PC-3 (cell line): Measurements from ENCODE around the gene ERCC2.

Experiments
- EZH2 ChIP-seq: fragments of 300-600 bp; sonication (generic); IDR thresholded peaks from one replicate; pipeline ENCODE4 v1.6.1; 2017; ENCODE audit warnings: antibody characterized with exemption, mild to moderate bottlenecking, low read length; ENCODE audit not compliant: unreplicated experiment
- TF ChIP-seq, protein P1 (sequence below): fragments of 300-600 bp; sonication (generic); conservative IDR thresholded peaks from 2 replicates; pipeline ENCODE4 v1.5.1; 2017; ENCODE audit warnings: antibody characterized with exemption, low read depth, mild to moderate bottlenecking, low read length

DNA sequence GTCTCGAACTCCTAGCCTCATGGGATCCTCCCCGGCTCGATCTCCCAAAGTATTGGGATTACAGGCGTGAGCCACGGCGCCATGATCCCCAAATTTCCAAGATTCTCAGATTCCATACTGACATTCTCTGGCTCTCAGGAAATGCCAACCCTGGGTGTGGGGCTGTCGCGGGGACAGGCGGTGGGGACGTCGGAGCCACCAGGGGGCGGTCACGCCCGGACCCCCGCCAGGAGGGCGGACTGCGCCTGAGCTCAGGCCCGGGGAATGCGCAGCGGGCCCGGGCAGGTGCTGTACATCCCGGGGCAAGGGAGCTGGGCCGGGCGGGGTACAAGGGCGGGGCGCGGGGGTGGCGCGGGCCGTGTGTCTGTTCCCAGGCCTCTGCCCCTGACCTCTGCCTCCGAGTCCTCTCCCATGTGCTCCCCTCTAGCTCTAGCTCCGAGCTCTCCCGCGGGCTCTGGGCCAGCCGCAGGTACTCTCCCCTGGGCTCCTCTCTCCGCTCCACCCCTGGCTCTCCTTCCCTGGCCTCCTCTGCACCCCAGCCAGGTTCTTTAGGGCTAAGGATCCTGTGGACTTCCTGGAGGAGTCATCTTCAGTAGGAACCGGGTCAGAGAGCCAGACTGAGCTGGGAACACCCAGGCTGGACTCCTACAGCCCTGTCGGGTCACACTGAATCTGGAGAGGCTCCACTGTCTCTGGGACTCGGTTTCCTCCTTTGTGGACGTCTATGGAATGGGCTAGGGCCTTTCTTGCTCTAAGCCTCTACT, 32.1 kb upstream of the ERCC2 start:
- TF ChIP-seq, protein P1, sequence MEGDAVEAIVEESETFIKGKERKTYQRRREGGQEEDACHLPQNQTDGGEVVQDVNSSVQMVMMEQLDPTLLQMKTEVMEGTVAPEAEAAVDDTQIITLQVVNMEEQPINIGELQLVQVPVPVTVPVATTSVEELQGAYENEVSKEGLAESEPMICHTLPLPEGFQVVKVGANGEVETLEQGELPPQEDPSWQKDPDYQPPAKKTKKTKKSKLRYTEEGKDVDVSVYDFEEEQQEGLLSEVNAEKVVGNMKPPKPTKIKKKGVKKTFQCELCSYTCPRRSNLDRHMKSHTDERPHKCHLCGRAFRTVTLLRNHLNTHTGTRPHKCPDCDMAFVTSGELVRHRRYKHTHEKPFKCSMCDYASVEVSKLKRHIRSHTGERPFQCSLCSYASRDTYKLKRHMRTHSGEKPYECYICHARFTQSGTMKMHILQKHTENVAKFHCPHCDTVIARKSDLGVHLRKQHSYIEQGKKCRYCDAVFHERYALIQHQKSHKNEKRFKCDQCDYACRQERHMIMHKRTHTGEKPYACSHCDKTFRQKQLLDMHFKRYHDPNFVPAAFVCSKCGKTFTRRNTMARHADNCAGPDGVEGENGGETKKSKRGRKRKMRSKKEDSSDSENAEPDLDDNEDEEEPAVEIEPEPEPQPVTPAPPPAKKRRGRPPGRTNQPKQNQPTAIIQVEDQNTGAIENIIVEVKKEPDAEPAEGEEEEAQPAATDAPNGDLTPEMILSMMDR: no peak
- TF ChIP-seq EZH2: no peak
